Globus pallidus (tissue), 1 donor: ENCODE data around the gene PKN2.
"Not testable (repeated sequence)": the region's sequence is repeated elsewhere in the genome, so short reads cannot be mapped to it uniquely, and the experiment has no call there.

ENCODE experiments used
- DNase-seq: peaks from one replicate; pipeline ENCODE4 v3.0.0-alpha.2; 2015; ENCODE audit warnings: low spot score

The PKN2 gene

DNA sequence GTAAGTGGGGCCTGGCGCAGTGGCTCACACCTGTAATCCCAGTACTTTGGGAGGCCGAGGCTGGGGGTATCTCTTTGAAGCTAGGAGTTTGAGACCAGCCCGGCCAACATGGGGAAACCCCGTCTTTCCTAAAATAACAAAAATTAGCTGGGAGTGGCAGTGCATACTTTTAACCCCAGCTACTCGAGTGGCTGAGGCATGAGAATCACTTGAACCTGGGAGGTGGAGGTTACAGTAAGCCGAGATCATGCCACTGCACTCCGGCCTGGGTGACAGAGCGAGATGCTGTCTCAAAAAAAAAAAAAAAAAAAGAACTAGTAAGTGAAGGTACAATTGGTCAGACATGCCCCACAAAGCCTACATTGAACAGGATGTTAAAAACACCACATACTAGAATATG is 196.6 kb downstream of the PKN2 start:
- not testable (repeated sequence) for DNase-seq

DNA sequence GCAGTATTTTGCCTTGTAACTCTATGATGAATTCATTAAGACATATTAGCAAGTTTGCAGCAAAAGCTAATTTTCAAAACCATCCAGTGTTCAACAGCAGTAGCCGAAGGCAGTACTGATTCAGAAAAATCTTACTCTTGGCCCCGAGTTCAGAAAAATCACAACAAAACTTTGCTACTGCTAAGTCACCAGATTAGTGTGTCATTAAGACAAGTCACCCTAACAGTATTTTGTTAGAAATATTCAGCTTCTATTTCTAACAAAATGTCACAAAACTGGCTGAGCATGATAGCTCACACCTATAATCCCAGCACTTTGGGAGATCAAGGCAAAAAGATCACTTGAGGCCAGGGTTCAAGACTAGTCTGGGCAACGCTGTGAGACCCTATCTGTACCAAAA is 199.1 kb downstream of the PKN2 start:
- DNase-seq, result no peak
